GM19452 (cell line): ENCODE measurements around the gene CCR5.

Experiments
- ATAC-seq: cut with Tn5 transposase; IDR thresholded peaks from one replicate; pipeline ENCODE4 v1.9.1; 2021; ENCODE audit not compliant: unreplicated experiment

CCR5 gene

DNA sequence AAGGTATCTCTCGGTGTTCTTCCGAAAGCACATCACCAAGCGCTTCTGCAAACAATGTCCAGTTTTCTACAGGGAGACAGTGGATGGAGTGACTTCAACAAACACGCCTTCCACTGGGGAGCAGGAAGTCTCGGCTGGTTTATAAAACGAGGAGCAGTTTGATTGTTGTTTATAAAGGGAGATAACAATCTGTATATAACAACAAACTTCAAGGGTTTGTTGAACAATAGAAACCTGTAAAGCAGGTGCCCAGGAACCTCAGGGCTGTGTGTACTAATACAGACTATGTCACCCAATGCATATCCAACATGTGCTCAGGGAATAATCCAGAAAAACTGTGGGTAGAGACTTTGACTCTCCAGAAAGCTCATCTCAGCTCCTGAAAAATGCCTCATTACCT, 12.3 kb upstream of the CCR5 start:
- ATAC-seq, result no peak

GRCh38 chr3:46359733-46360493, 10.8 kb upstream of the CCR5 start:
- ATAC-seq, result peak; percentile 78

GRCh38 chr3:46360907-46361306, 9.8 kb upstream of the CCR5 start:
- ATAC-seq, result no peak

- ATAC-seq, result no peak
Measured at GRCh38 chr3:46361408-46362283, 9.1 kb upstream of the CCR5 start.

DNA sequence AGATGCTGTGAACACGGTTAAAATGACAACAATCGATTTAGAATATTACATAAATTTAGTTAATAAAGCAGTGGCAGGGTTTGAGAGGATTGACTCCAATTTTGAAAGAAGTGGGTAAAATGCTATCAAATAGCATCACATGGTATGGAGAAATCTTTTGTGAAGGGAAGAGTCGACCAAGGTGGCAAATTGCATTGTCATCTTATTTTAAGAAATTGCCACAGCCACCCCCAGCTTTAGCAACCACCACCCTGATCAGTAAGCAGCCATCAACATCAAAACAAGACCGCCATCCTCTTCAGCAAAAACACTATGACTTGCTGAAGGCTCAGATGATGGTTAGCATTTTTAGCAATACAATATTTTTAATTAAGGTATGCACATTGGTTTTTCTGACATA, 5.7 kb upstream of the CCR5 start:
- no peak for ATAC-seq

DNA sequence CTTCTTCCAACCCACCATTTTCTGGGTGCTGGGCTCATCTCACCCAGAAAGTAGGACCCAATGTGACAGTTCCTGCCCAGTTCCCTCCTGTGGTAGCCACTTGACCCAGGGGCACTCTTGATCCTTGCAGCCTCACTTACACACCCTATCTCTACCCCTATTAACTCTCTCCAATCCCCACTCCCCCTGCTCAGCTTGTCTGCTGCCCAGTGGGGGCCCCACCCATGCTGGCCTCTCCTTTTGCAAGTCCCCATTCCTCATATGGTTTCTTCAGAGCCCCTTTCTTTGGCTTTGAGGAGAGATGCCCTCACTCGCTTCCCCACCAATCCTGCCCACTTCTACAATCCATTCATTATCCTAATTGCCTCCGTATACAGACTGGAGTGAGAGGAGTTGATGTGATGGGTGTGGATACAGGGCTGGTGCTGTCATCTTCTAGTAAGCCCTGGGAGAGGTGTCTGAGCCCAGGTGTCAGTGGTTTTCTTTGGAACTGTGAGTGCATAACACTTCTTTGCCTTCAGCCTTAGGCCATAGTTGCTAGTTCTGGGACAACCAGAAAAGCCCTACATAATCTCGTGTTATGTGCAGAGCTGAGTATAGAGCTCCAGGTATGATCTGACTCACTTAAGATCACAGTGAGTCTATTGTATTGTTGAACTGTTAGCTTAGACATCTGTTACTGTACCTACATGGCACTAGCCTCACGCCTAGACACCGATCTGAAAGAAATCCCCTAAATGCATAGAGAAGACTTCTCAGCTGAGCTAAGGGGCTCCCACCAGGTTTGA, 4.8 kb upstream of the CCR5 start:
- ATAC-seq, result no peak

GRCh38 chr3:46367811-46368210, 2.9 kb upstream of the CCR5 start:
- ATAC-seq, result no peak

GRCh38 chr3:46368569-46368968, 2.2 kb upstream of the CCR5 start:
- no peak for ATAC-seq

DNA sequence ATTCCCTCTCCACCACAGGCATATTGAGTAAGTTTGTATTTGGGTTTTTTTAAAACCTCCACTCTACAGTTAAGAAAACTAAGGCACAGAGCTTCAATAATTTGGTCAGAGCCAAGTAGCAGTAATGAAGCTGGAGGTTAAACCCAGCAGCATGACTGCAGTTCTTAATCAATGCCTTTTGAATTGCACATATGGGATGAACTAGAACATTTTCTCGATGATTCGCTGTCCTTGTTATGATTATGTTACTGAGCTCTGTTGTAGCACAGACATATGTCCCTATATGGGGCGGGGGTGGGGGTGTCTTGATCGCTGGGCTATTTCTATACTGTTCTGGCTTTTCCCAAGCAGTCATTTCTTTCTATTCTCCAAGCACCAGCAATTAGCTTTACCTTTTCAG, 1.6 kb upstream of the CCR5 start:
- no peak for ATAC-seq

DNA sequence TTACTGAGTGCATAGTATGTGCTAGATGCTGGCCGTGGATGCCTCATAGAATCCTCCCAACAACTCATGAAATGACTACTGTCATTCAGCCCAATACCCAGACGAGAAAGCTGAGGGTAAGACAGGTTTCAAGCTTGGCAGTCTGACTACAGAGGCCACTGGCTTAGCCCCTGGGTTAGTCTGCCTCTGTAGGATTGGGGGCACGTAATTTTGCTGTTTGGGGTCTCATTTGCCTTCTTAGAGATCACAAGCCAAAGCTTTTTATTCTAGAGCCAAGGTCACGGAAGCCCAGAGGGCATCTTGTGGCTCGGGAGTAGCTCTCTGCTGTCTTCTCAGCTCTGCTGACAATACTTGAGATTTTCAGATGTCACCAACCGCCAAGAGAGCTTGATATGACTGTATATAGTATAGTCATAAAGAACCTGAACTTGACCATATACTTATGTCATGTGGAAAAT, 1.0 kb upstream of the CCR5 start:
- peak; percentile 62 for ATAC-seq

- ATAC-seq, result no peak
Measured at GRCh38 chr3:46371519-46372340, 984 bp downstream of the CCR5 start.

DNA sequence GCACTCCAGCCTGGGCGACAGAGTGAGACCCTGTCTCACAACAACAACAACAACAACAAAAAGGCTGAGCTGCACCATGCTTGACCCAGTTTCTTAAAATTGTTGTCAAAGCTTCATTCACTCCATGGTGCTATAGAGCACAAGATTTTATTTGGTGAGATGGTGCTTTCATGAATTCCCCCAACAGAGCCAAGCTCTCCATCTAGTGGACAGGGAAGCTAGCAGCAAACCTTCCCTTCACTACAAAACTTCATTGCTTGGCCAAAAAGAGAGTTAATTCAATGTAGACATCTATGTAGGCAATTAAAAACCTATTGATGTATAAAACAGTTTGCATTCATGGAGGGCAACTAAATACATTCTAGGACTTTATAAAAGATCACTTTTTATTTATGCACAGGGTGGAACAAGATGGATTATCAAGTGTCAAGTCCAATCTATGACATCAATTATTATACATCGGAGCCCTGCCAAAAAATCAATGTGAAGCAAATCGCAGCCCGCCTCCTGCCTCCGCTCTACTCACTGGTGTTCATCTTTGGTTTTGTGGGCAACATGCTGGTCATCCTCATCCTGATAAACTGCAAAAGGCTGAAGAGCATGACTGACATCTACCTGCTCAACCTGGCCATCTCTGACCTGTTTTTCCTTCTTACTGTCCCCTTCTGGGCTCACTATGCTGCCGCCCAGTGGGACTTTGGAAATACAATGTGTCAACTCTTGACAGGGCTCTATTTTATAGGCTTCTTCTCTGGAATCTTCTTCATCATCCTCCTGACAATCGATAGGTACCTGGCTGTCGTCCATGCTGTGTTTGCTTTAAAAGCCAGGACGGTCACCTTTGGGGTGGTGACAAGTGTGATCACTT, 2.0 kb downstream of the CCR5 start:
- no peak for ATAC-seq

- ATAC-seq, result no peak
Measured at GRCh38 chr3:46374755-46375154, 4.0 kb downstream of the CCR5 start.

DNA sequence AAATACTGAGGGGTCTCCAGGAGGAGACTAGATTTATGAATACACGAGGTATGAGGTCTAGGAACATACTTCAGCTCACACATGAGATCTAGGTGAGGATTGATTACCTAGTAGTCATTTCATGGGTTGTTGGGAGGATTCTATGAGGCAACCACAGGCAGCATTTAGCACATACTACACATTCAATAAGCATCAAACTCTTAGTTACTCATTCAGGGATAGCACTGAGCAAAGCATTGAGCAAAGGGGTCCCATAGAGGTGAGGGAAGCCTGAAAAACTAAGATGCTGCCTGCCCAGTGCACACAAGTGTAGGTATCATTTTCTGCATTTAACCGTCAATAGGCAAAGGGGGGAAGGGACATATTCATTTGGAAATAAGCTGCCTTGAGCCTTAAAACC, 4.5 kb downstream of the CCR5 start:
- no peak for ATAC-seq

DNA sequence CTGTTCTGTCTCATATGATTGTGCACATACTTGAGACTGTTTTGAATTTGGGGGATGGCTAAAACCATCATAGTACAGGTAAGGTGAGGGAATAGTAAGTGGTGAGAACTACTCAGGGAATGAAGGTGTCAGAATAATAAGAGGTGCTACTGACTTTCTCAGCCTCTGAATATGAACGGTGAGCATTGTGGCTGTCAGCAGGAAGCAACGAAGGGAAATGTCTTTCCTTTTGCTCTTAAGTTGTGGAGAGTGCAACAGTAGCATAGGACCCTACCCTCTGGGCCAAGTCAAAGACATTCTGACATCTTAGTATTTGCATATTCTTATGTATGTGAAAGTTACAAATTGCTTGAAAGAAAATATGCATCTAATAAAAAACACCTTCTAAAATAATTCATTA, 5.1 kb downstream of the CCR5 start:
- ATAC-seq, result no peak

DNA sequence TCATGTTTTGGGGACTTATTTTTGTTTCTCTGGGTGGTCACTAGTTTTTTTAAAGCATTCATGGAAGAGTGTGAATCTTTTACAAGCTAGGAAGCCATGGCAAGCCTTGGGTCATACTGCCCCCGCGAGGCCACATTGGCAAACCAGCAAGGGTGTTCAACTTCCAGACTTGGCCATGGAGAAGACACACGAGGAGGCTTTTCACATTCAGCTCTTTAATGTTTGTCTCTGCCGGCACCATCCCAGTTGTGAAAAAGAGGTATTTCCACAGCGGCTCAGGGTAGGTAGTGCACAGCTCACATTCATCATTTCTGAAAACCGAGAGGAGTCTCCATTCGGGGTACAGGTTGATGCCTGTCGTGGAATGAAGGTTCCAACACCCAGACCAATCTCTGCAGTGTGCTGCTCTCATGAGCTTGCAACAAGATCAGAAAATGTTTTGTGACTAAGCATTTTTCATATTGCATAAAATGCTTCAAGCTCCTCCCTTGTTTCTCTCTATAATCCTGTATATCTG, 7.7 kb downstream of the CCR5 start:
- no peak for ATAC-seq

DNA sequence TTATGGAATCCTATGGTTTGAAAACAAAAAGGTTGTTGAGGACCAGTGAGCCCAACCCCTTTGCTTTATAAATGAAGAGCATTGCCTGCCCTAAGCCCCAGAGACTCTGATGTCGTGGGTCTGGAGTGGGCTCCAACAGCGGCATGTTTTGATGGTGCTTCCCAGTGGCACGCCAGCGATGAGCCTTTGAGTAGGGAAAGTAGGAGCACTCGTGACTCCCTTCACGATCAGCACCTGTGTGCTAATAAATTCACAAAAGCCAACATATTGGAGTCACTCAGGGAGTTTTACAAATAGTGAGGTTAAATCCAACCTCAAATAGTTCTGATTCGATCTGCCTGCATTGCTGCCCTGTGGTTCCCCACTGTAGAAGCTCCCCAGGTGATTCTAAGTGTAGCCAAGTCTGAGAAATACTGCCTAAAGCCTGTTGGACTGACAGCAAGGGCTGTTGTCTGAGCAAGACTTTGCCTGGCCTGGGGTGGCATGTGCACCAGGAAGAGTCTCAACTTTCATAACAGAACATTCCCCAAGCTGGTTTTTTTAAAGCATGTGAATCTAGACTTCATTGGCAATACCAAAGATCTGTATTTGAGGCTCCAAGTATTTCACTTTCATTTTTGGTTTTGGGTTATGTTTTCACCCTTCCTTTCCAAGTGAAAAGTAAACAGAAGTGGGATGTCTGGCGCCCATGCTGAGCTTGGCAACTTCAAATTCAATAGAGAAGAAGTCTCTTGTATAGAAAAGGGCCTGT, 9.9 kb downstream of the CCR5 start:
- no peak for ATAC-seq

GRCh38 chr3:46381625-46382024, 10.9 kb downstream of the CCR5 start:
- no peak for ATAC-seq
